A549 (cell line): ENCODE results near the gene SPATA2L. TPM values are rescaled to one million over a fixed set of nuclear protein-coding genes. Genes with fewer than 3 reads are reported as not detected.

Experiments used
- ATAC-seq, 2 experiments: fragments of 200-7000 bp in 1 of 2; fragments of >200 bp in 1 of 2; cut with Nextera tagmentation in 1 of 2; cut with Tn5 transposase in 1 of 2; 3 replicates each; pipeline versions ENCODE4 v1.8.0 to v1.9.1; 2018 to 2020; ENCODE audit warnings: mild to moderate bottlenecking in 1 of 2, moderate library complexity in 1 of 2
- CTCF ChIA-PET: fragments of 300-600 bp; sonication (Branson Sonifier 250); formaldehyde crosslinking; extraction: SDS; loops from one replicate; lab custom pipeline; 2021; ENCODE audit warnings: antibody characterized with exemption, inconsistent platforms; lab: Yijun Ruan, JAX
- POLR2A ChIA-PET: fragments of 350-600 bp; formaldehyde crosslinking; extraction: SDS; loops from one replicate; lab custom pipeline; 2021; ENCODE audit warnings: antibody characterized with exemption, inconsistent platforms; lab: Yijun Ruan, JAX
- DNase-seq, 2 experiments: peaks; one replicate each; pipeline versions ENCODE4 v3.0.0 to v3.0.0-alpha.2; 2011 to 2016; ENCODE audit warnings: low read depth in 1 of 2, low spot score in 1 of 2
- FAIRE-seq: peaks from 2 replicates; lab custom pipeline; 2011; peaks lifted over from hg19 to GRCh38; lab: Jason Lieb, UNC
- H3K27ac ChIP-seq, 2 experiments: fragments of >200 bp; sonication (Bioruptor Twin); formaldehyde crosslinking; 3 replicates each; pipeline ENCODE4 v1.5.1; 2016 to 2017
- H3K4me1 ChIP-seq: fragments of >200 bp; sonication (Bioruptor Twin); formaldehyde crosslinking; 3 replicates; pipeline ENCODE4 v1.6.1; 2016
- H3K4me2 ChIP-seq: fragments of >200 bp; sonication (Bioruptor Twin); formaldehyde crosslinking; 3 replicates; pipeline ENCODE4 v1.6.1; 2016
- H3K4me3 ChIP-seq: fragments of >200 bp; sonication (Bioruptor Twin); formaldehyde crosslinking; 3 replicates; pipeline ENCODE4 v1.5.1; 2016
- H3K9me3 ChIP-seq: fragments of >200 bp; sonication (Bioruptor Twin); formaldehyde crosslinking; 3 replicates; pipeline ENCODE4 v1.6.1; 2016
- CBX2 ChIP-seq: fragments of 200-600 bp; sonication (generic); IDR thresholded peaks from 2 replicates; pipeline ENCODE4 v1.6.1; 2016; ENCODE audit warnings: low read depth, mild to moderate bottlenecking, borderline replicate concordance
- EHMT2 ChIP-seq: fragments of 200-600 bp; sonication (generic); IDR thresholded peaks from 2 replicates; pipeline ENCODE4 v1.6.1; 2016; ENCODE audit warnings: antibody characterized with exemption, low read depth, mild to moderate bottlenecking, moderate library complexity
- EP300 ChIP-seq, 2 experiments: fragments of >200 bp; sonication (Bioruptor Twin); formaldehyde crosslinking; IDR thresholded peaks; 2 replicates in 1 of 2; 3 replicates in 1 of 2; pipeline ENCODE4 v1.6.1; 2016 to 2017
- ESRRA ChIP-seq: fragments of 150-350 bp; IDR thresholded peaks from 2 replicates; pipeline ENCODE4 v1.6.1; 2014; ENCODE audit warnings: mild to moderate bottlenecking, low read length, borderline replicate concordance
- FOSL2 ChIP-seq, 2 experiments: fragments of 450-650 bp in 1 of 2; fragments of >200 bp in 1 of 2; sonication (Bioruptor Twin) in 1 of 2; formaldehyde crosslinking; IDR thresholded peaks; 2 replicates each; pipeline versions ENCODE4 v1.5.0 to v1.6.1; 2016 to 2020; ENCODE audit warnings: mild to moderate bottlenecking in 1 of 2, moderate library complexity in 1 of 2
- GATA3 ChIP-seq: IDR thresholded peaks from 2 replicates; pipeline ENCODE4 v1.6.1; 2012; ENCODE audit warnings: borderline replicate concordance
- HDAC2 ChIP-seq: fragments of 200-600 bp; sonication (generic); IDR thresholded peaks from 2 replicates; pipeline ENCODE4 v1.6.1; 2016
- HOXB5 ChIP-seq: fragments of 250-450 bp; sonication (Bioruptor Pico); IDR thresholded peaks from 2 replicates; pipeline ENCODE4 v1.5.0; 2020; ENCODE audit warnings: mild to moderate bottlenecking, moderate library complexity
- JUN ChIP-seq, 2 experiments: fragments of >200 bp; sonication (Bioruptor Twin); formaldehyde crosslinking; IDR thresholded peaks; 2 replicates in 1 of 2; 3 replicates in 1 of 2; pipeline ENCODE4 v1.6.1; 2016 to 2017
- KDM1A ChIP-seq: fragments of 200-600 bp; sonication (generic); IDR thresholded peaks from 2 replicates; pipeline ENCODE4 v1.6.1; 2016; ENCODE audit warnings: low read depth, mild to moderate bottlenecking
- KDM5A ChIP-seq: fragments of 200-600 bp; sonication (generic); IDR thresholded peaks from 2 replicates; pipeline ENCODE4 v1.6.1; 2016; ENCODE audit warnings: antibody characterized with exemption, mild to moderate bottlenecking
- MAFK ChIP-seq: fragments of 450-650 bp; IDR thresholded peaks from 2 replicates; pipeline ENCODE4 v1.6.1; 2014; ENCODE audit not compliant: partially characterized antibody
- MYC ChIP-seq: IDR thresholded peaks from 2 replicates; pipeline ENCODE4 v1.6.1; 2012; ENCODE audit warnings: mild to moderate bottlenecking, inconsistent platforms, low read length, improper control_type of control experiment, borderline replicate concordance
- NFE2L2 ChIP-seq: fragments of 150-350 bp; conservative IDR thresholded peaks from 2 replicates; pipeline ENCODE4 v1.6.1; 2014; ENCODE audit warnings: low read length
- NPAS2 ChIP-seq: fragments of 250-450 bp; sonication (Bioruptor Pico); IDR thresholded peaks from 2 replicates; pipeline ENCODE4 v1.8.0; 2022; ENCODE audit warnings: mild to moderate bottlenecking, moderate library complexity, borderline replicate concordance
- NR3C1 ChIP-seq: fragments of >200 bp; sonication (Bioruptor Twin); formaldehyde crosslinking; IDR thresholded peaks from 3 replicates; pipeline ENCODE4 v1.6.1; 2017
- RNF2 ChIP-seq: fragments of 200-600 bp; sonication (generic); IDR thresholded peaks from 2 replicates; pipeline ENCODE4 v1.6.1; 2016; ENCODE audit warnings: low read depth, mild to moderate bottlenecking, antibody characterized with exemption, moderate library complexity, borderline replicate concordance
- ZC3H11A ChIP-seq: fragments of 450-650 bp; IDR thresholded peaks from 2 replicates; pipeline ENCODE4 v1.6.1; 2014; ENCODE audit warnings: antibody characterized with exemption, mild to moderate bottlenecking
- ZSCAN20 ChIP-seq: fragments of 250-450 bp; sonication (Bioruptor Pico); IDR thresholded peaks from 2 replicates; pipeline ENCODE4 v1.8.0; 2022; ENCODE audit warnings: mild to moderate bottlenecking, moderate library complexity
- WGBS: methylation state at CpG from one replicate; pipeline ENCODE4 v1.1.6; 2017; ENCODE audit errors: missing lambda C conversion rate; 5-methylcytosine and 5-hydroxymethylcytosine counted together
- polyA plus RNA-seq, 4 experiments: library from polyadenylated mRNA; depleted of rRNA in 3 of 4; stranded (reverse); fragments of >200 nt; fragmentation: RNase III in 1 of 4; extraction: RNeasy Plus Mini Kit Qiagen cat#74134 plus additional on column Dnase treatment in 1 of 4; gene quantifications; 2 replicates in 3 of 4; 3 replicates in 1 of 4; pipeline ENCODE4 v1.2.3, GENCODE V29; 2011 to 2017
- TF ChIP-seq, protein P1 (sequence below): fragments of 200-600 bp; sonication (generic); IDR thresholded peaks from 2 replicates; pipeline ENCODE4 v1.6.1; 2016; ENCODE audit warnings: antibody characterized with exemption, mild to moderate bottlenecking, moderate library complexity
- TF ChIP-seq, protein P2 (sequence below): fragments of 250-450 bp; sonication (Bioruptor Pico); IDR thresholded peaks from 2 replicates; pipeline ENCODE4 v1.5.0; 2020; ENCODE audit warnings: low read depth, mild to moderate bottlenecking, moderate library complexity
- TF ChIP-seq, protein P3 (sequence below): IDR thresholded peaks from 2 replicates; pipeline ENCODE4 v1.6.1; 2012; ENCODE audit warnings: low read depth, borderline replicate concordance
- TF ChIP-seq, protein P4 (sequence below): IDR thresholded peaks from 2 replicates; pipeline ENCODE4 v1.6.1; 2012
- TF ChIP-seq, protein P5 (sequence below): fragments of >200 bp; sonication (Bioruptor Twin); formaldehyde crosslinking; IDR thresholded peaks from 2 replicates; pipeline ENCODE4 v1.6.1; 2016
- TF ChIP-seq, protein P6 (sequence below): fragments of 450-650 bp; IDR thresholded peaks from 2 replicates; pipeline ENCODE4 v1.6.1; 2014; ENCODE audit warnings: antibody characterized with exemption

SPATA2L gene
- polyA plus RNA-seq, 2 of the 4 experiments (the other 2 are of a cell fraction): 3.5 to 5.2 TPM

DNA sequence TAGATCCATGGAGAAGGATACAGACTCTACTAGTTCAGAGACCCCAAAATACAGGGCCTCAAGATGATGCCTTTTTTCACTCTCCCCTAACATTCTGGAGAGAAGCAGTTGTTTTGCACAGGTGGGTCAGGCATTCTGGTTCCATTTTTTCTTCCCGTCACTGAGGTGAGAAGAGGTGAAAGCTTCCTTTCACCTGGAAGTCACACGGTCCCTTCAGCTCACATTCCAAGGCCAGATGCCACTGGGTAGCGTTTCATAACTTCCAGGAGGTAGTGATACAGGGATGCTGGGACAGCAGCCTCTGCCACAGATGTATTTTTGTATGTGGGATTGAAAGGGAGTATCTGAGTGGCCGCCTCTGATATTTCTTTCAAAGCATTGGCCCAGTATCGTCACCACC is 13.1 kb downstream of the SPATA2L start:
- Histone ChIP-seq H3K4me1 (peaks cover 11% of the 10 kb centered on the region), H3K9me3 (peaks cover 9% of the 10 kb centered on the region), H3K4me2 (no peak overlapping the region; the same call in 2 of the 3 replicates), H3K27ac (no peak overlapping the region), H3K4me3 (no peak overlapping the region)
- POLR2A ChIA-PET: interaction anchor here (0.7 kb wide), 1 partner anchor 85 kb away, joined by 4 read pairs; no protein-coding TSS in a partner anchor
- CTCF ChIA-PET: interaction anchor here (1.0 to 4.7 kb wide), 3 partner anchors 10 to 18 kb away, joined by 3 to 33 read pairs (median 7); partner anchors contain the start of gene SPATA2L
- DNase-seq: no peak
- no peak for FAIRE-seq
- TF ChIP-seq EHMT2 (no peak), EP300 (IDR thresholded peaks at IDR 0.05) (no peak), KDM5A (no peak), NR3C1 (no peak), ESRRA (no peak), HDAC2 (no peak), MYC (no peak), JUN (IDR thresholded peaks at IDR 0.05) (no peak), ZSCAN20 (no peak), NPAS2 (CRISPR knock-in tag) (no peak), RNF2 (no peak), FOSL2 (IDR thresholded peaks at IDR 0.05) (no peak), FOSL2 (CRISPR knock-in tag; IDR thresholded peaks at IDR 0.05) (no peak), CBX2 (no peak), ZC3H11A (no peak), GATA3 (no peak), NFE2L2 (no peak)
- TF ChIP-seq, protein P1, sequence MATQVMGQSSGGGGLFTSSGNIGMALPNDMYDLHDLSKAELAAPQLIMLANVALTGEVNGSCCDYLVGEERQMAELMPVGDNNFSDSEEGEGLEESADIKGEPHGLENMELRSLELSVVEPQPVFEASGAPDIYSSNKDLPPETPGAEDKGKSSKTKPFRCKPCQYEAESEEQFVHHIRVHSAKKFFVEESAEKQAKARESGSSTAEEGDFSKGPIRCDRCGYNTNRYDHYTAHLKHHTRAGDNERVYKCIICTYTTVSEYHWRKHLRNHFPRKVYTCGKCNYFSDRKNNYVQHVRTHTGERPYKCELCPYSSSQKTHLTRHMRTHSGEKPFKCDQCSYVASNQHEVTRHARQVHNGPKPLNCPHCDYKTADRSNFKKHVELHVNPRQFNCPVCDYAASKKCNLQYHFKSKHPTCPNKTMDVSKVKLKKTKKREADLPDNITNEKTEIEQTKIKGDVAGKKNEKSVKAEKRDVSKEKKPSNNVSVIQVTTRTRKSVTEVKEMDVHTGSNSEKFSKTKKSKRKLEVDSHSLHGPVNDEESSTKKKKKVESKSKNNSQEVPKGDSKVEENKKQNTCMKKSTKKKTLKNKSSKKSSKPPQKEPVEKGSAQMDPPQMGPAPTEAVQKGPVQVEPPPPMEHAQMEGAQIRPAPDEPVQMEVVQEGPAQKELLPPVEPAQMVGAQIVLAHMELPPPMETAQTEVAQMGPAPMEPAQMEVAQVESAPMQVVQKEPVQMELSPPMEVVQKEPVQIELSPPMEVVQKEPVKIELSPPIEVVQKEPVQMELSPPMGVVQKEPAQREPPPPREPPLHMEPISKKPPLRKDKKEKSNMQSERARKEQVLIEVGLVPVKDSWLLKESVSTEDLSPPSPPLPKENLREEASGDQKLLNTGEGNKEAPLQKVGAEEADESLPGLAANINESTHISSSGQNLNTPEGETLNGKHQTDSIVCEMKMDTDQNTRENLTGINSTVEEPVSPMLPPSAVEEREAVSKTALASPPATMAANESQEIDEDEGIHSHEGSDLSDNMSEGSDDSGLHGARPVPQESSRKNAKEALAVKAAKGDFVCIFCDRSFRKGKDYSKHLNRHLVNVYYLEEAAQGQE: no peak
- TF ChIP-seq, protein P2, sequence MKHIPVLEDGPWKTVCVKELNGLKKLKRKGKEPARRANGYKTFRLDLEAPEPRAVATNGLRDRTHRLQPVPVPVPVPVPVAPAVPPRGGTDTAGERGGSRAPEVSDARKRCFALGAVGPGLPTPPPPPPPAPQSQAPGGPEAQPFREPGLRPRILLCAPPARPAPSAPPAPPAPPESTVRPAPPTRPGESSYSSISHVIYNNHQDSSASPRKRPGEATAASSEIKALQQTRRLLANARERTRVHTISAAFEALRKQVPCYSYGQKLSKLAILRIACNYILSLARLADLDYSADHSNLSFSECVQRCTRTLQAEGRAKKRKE: no peak
- ATAC-seq: no peak
- WGBS: 92% methylated on average over 5 of the region's 5 CpGs

DNA sequence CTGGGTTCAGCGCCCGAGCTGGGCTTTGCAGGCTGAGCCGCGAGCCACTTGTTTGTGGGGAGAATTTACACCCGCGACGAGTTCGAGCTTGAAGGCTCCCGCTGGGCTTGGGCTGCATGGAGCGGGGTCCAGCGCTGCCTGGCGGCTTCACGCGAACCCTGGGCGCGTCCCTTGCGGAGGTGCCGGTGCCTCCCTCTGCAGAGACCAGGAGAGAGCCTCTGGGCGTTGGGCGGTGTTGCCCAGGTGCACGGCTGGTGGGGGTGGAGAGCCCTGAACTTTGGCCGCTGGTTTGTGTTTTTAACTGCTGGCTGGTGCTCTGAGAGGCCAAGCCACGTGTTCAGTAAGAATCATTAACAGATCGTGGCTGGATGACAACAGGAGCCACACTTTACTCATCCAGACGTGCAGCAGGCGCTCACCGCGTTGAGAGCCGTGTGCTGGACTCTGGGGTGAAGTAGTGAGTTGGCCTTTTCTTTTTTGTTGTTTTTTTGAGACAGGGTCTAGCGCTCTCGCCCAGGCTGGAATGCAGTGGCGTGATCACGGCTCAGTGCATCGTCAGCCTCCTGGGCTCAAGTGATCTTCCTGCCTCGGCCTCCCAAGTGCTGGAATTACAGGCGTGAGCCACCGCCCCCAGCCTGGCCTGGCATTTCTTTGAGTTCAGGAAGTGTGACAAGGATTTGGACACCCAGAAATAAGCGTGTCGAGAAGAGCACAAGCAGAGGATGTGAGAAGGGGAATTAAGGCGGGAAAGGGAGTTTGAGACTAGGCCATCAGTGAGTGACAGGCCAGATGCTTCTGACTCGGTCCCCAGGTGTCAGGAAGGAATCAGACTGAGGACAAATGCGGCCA is 14.2 kb downstream of the SPATA2L start:
- POLR2A ChIA-PET: interaction anchor here (0.7 to 1.5 kb wide), 9 partner anchors 10 to 235 kb away, joined by 3 to 26 read pairs (median 6); partner anchors contain the start of genes CHMP1A, SPATA2L and SPATA33
- FAIRE-seq: no peak
- CTCF ChIA-PET: interaction anchor here (0.9 to 4.7 kb wide), 5 partner anchors 12 to 72 kb away, joined by 3 to 33 read pairs (median 6); partner anchors contain the start of gene SPATA2L
- 12% methylated on average over 28 of the region's 42 CpGs for WGBS
- TF ChIP-seq KDM5A (no peak), JUN (IDR thresholded peaks at IDR 0.05) (no peak), KDM1A (no peak), HOXB5 (CRISPR knock-in tag) (no peak), MAFK (no peak)
- TF ChIP-seq, protein P3, sequence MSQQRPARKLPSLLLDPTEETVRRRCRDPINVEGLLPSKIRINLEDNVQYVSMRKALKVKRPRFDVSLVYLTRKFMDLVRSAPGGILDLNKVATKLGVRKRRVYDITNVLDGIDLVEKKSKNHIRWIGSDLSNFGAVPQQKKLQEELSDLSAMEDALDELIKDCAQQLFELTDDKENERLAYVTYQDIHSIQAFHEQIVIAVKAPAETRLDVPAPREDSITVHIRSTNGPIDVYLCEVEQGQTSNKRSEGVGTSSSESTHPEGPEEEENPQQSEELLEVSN: 0 out of 2 replicates have a peak, but pooled peaks have one; percentile 45
- TF ChIP-seq, protein P4, sequence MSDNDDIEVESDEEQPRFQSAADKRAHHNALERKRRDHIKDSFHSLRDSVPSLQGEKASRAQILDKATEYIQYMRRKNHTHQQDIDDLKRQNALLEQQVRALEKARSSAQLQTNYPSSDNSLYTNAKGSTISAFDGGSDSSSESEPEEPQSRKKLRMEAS: peak; percentile 70; the same call in 1 of the 2 replicates
- TF ChIP-seq, protein P5, sequence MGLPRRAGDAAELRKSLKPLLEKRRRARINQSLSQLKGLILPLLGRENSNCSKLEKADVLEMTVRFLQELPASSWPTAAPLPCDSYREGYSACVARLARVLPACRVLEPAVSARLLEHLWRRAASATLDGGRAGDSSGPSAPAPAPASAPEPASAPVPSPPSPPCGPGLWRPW: no peak
- TF ChIP-seq, protein P6, sequence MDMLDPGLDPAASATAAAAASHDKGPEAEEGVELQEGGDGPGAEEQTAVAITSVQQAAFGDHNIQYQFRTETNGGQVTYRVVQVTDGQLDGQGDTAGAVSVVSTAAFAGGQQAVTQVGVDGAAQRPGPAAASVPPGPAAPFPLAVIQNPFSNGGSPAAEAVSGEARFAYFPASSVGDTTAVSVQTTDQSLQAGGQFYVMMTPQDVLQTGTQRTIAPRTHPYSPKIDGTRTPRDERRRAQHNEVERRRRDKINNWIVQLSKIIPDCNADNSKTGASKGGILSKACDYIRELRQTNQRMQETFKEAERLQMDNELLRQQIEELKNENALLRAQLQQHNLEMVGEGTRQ: peak; percentile 60
- TF ChIP-seq, all 56 proteins: peak for 3
- Histone ChIP-seq H3K4me3 (peak overlapping the region; percentile 70), H3K27ac (peak overlapping the region; percentile 96 to 99), H3K9me3 (peaks cover 9% of the 10 kb centered on the region), H3K4me2 (peak overlapping the region; percentile 91), H3K4me1 (peaks cover 11% of the 10 kb centered on the region)
- DNase-seq (peak; percentile 67 to 79), ATAC-seq (peak; percentile 64 to 73)
